ENCODE data around the gene MYMX. TPM values are rescaled to one million over a fixed set of nuclear protein-coding genes. Genes with fewer than 3 reads are reported as not detected.
A peak's percentile ranks its signal among the peaks of the same experiment; 100 is the strongest.

MYMX gene
- total and polyA plus RNA-seq, 2 of the 13 experiments (the other 11 are each of a cell fraction or from before 2014, with no cell fraction given), result not detected

GRCh38 chr6:44221291-44221960 lies 4.7 kb downstream of the MYMX start (continued):
- TF ChIP-seq, protein P1, sequence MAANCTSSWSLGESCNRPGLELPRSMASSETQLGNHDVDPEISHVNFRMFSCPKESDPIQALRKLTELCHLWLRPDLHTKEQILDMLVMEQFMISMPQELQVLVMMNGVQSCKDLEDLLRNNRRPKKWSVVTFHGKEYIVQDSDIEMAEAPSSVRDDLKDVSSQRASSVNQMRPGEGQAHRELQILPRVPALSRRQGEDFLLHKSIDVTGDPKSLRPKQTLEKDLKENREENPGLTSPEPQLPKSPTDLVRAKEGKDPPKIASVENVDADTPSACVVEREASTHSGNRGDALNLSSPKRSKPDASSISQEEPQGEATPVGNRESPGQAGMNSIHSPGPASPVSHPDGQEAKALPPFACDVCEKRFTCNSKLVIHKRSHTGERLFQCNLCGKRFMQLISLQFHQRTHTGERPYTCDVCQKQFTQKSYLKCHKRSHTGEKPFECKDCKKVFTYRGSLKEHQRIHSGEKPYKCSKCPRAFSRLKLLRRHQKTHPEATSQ (CRISPR knock-in tag; IDR thresholded peaks at IDR 0.05; ENCODE audit: borderline replicate concordance), result no peak
- TF ChIP-seq, protein P2, sequence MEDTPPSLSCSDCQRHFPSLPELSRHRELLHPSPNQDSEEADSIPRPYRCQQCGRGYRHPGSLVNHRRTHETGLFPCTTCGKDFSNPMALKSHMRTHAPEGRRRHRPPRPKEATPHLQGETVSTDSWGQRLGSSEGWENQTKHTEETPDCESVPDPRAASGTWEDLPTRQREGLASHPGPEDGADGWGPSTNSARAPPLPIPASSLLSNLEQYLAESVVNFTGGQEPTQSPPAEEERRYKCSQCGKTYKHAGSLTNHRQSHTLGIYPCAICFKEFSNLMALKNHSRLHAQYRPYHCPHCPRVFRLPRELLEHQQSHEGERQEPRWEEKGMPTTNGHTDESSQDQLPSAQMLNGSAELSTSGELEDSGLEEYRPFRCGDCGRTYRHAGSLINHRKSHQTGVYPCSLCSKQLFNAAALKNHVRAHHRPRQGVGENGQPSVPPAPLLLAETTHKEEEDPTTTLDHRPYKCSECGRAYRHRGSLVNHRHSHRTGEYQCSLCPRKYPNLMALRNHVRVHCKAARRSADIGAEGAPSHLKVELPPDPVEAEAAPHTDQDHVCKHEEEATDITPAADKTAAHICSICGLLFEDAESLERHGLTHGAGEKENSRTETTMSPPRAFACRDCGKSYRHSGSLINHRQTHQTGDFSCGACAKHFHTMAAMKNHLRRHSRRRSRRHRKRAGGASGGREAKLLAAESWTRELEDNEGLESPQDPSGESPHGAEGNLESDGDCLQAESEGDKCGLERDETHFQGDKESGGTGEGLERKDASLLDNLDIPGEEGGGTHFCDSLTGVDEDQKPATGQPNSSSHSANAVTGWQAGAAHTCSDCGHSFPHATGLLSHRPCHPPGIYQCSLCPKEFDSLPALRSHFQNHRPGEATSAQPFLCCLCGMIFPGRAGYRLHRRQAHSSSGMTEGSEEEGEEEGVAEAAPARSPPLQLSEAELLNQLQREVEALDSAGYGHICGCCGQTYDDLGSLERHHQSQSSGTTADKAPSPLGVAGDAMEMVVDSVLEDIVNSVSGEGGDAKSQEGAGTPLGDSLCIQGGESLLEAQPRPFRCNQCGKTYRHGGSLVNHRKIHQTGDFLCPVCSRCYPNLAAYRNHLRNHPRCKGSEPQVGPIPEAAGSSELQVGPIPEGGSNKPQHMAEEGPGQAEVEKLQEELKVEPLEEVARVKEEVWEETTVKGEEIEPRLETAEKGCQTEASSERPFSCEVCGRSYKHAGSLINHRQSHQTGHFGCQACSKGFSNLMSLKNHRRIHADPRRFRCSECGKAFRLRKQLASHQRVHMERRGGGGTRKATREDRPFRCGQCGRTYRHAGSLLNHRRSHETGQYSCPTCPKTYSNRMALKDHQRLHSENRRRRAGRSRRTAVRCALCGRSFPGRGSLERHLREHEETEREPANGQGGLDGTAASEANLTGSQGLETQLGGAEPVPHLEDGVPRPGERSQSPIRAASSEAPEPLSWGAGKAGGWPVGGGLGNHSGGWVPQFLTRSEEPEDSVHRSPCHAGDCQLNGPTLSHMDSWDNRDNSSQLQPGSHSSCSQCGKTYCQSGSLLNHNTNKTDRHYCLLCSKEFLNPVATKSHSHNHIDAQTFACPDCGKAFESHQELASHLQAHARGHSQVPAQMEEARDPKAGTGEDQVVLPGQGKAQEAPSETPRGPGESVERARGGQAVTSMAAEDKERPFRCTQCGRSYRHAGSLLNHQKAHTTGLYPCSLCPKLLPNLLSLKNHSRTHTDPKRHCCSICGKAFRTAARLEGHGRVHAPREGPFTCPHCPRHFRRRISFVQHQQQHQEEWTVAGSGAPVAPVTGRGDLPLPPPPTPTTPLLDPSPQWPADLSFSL (CRISPR knock-in tag; IDR thresholded peaks at IDR 0.05), result no peak
- TF ChIP-seq IKZF4 (CRISPR knock-in tag; IDR thresholded peaks at IDR 0.05; ENCODE audit: borderline replicate concordance, low read depth, not compliant biosample characterization) (no peak), ZNF781 (CRISPR knock-in tag; IDR thresholded peaks at IDR 0.05; ENCODE audit: borderline replicate concordance, not compliant biosample characterization) (no peak), SOX13 (IDR thresholded peaks at IDR 0.05) (no peak), SOX13 (CRISPR knock-in tag; conservative IDR thresholded peaks at IDR 0.05 in 1 of 2, IDR thresholded peaks at IDR 0.05 in 1 of 2) (peak in 1 of 2 experiments; percentile 51; a peak in 1 of 4 replicates), STAG1 (CRISPR knock-in tag; IDR thresholded peaks at IDR 0.05) (peak; percentile 65), ZNF264 (CRISPR knock-in tag; IDR thresholded peaks at IDR 0.05) (no peak), HNRNPH1 (optimal IDR thresholded peaks at IDR 0.05; ENCODE audit: low read depth, low read length) (no peak), ZNF547 (CRISPR knock-in tag; IDR thresholded peaks at IDR 0.05) (no peak; the same call in 1 of the 2 replicates), TGIF2 (CRISPR knock-in tag; IDR thresholded peaks at IDR 0.05) (peak; percentile 88), ZNF326 (CRISPR knock-in tag; IDR thresholded peaks at IDR 0.05; ENCODE audit: borderline replicate concordance) (no peak), ZBTB42 (CRISPR knock-in tag; IDR thresholded peaks at IDR 0.05) (0 out of 2 replicates have a peak, but pooled peaks have one; percentile 27)
- TF ChIP-seq, protein P3, sequence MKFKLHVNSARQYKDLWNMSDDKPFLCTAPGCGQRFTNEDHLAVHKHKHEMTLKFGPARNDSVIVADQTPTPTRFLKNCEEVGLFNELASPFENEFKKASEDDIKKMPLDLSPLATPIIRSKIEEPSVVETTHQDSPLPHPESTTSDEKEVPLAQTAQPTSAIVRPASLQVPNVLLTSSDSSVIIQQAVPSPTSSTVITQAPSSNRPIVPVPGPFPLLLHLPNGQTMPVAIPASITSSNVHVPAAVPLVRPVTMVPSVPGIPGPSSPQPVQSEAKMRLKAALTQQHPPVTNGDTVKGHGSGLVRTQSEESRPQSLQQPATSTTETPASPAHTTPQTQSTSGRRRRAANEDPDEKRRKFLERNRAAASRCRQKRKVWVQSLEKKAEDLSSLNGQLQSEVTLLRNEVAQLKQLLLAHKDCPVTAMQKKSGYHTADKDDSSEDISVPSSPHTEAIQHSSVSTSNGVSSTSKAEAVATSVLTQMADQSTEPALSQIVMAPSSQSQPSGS (CRISPR knock-in tag; IDR thresholded peaks at IDR 0.05), result peak; percentile 71
- TF ChIP-seq, protein P4, sequence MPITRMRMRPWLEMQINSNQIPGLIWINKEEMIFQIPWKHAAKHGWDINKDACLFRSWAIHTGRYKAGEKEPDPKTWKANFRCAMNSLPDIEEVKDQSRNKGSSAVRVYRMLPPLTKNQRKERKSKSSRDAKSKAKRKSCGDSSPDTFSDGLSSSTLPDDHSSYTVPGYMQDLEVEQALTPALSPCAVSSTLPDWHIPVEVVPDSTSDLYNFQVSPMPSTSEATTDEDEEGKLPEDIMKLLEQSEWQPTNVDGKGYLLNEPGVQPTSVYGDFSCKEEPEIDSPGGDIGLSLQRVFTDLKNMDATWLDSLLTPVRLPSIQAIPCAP (CRISPR knock-in tag; IDR thresholded peaks at IDR 0.05; ENCODE audit: low read depth), result no peak
- TF ChIP-seq, protein P5, sequence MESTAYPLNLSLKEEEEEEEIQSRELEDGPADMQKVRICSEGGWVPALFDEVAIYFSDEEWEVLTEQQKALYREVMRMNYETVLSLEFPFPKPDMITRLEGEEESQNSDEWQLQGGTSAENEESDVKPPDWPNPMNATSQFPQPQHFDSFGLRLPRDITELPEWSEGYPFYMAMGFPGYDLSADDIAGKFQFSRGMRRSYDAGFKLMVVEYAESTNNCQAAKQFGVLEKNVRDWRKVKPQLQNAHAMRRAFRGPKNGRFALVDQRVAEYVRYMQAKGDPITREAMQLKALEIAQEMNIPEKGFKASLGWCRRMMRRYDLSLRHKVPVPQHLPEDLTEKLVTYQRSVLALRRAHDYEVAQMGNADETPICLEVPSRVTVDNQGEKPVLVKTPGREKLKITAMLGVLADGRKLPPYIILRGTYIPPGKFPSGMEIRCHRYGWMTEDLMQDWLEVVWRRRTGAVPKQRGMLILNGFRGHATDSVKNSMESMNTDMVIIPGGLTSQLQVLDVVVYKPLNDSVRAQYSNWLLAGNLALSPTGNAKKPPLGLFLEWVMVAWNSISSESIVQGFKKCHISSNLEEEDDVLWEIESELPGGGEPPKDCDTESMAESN (CRISPR knock-in tag; conservative IDR thresholded peaks at IDR 0.05), result peak; percentile 52; the same call in 1 of the 2 replicates
